SK-N-SH treated with all-trans-retinoic acid at 6 μM for 48 hours (cell line): ENCODE measurements around the gene ZFYVE1.
"Not testable (repeated sequence)": the region's sequence is repeated elsewhere in the genome, so short reads cannot be mapped to it uniquely, and the experiment has no call there.

Experiments used
- ATAC-seq: fragments of 200-7000 bp; cut with Tn5 transposase; 3 replicates; pipeline ENCODE4 v1.9.1; 2020; ENCODE audit warnings: mild to moderate bottlenecking, moderate library complexity
- ARNTL ChIP-seq: fragments of 450-650 bp; formaldehyde crosslinking; IDR thresholded peaks from 2 replicates; pipeline ENCODE4 v1.5.0; 2020; ENCODE audit warnings: low read depth, mild to moderate bottlenecking, moderate library complexity, borderline replicate concordance
- BACH2 ChIP-seq: fragments of 250-450 bp; sonication (Bioruptor Pico); IDR thresholded peaks from 2 replicates; pipeline ENCODE4 v1.9.0; 2021; ENCODE audit warnings: mild to moderate bottlenecking, borderline replicate concordance
- CREB5 ChIP-seq: fragments of 250-450 bp; sonication (Bioruptor Pico); IDR thresholded peaks from 2 replicates; pipeline ENCODE4 v1.5.1; 2020; ENCODE audit warnings: low read depth, mild to moderate bottlenecking, moderate library complexity
- ESRRG ChIP-seq: fragments of 250-450 bp; sonication (Bioruptor Pico); IDR thresholded peaks from 2 replicates; pipeline ENCODE4 v1.6.1; 2021; ENCODE audit warnings: mild to moderate bottlenecking
- GLIS3 ChIP-seq: fragments of 250-450 bp; sonication (Bioruptor Pico); IDR thresholded peaks from 2 replicates; pipeline ENCODE4 v1.5.0; 2020; ENCODE audit warnings: mild to moderate bottlenecking, moderate library complexity
- ISL1 ChIP-seq: fragments of 250-450 bp; sonication (Bioruptor Pico); IDR thresholded peaks from 2 replicates; pipeline ENCODE4 v2.1.2; 2022; ENCODE audit warnings: mild to moderate bottlenecking, moderate library complexity
- OSR1 ChIP-seq: fragments of 250-450 bp; sonication (Bioruptor Pico); IDR thresholded peaks from 2 replicates; pipeline ENCODE4 v1.8.0; 2022; ENCODE audit warnings: moderate library complexity, mild to moderate bottlenecking, inconsistent platforms
- POU6F1 ChIP-seq: fragments of 250-450 bp; sonication (Bioruptor Pico); IDR thresholded peaks from 2 replicates; pipeline ENCODE4 v1.8.0; 2021; ENCODE audit warnings: low read depth, mild to moderate bottlenecking, moderate library complexity, borderline replicate concordance
- RARB ChIP-seq: fragments of 250-450 bp; sonication (Bioruptor Pico); IDR thresholded peaks from 2 replicates; pipeline ENCODE4 v1.8.0; 2021; ENCODE audit warnings: mild to moderate bottlenecking, moderate library complexity
- SNAI2 ChIP-seq: fragments of 250-450 bp; sonication (Bioruptor Pico); IDR thresholded peaks from 2 replicates; pipeline ENCODE4 v1.5.0; 2020; ENCODE audit warnings: mild to moderate bottlenecking, moderate library complexity
- TOX ChIP-seq: fragments of 250-450 bp; sonication (Bioruptor Pico); IDR thresholded peaks from 2 replicates; pipeline ENCODE4 v1.8.0; 2021; ENCODE audit warnings: mild to moderate bottlenecking, moderate library complexity, borderline replicate concordance
- TSHZ2 ChIP-seq: fragments of 250-450 bp; sonication (Bioruptor Pico); IDR thresholded peaks from 2 replicates; pipeline ENCODE4 v1.5.0; 2020; ENCODE audit warnings: mild to moderate bottlenecking, moderate library complexity
- ZC3H10 ChIP-seq: fragments of 250-450 bp; sonication (Bioruptor Pico); IDR thresholded peaks from 2 replicates; pipeline ENCODE4 v1.5.1; 2021; ENCODE audit warnings: mild to moderate bottlenecking, moderate library complexity
- ZFP3 ChIP-seq: fragments of 250-450 bp; sonication (Bioruptor Pico); IDR thresholded peaks from 2 replicates; pipeline ENCODE4 v1.5.0; 2020; ENCODE audit warnings: mild to moderate bottlenecking, moderate library complexity
- ZFP30 ChIP-seq: fragments of 450-650 bp; formaldehyde crosslinking; IDR thresholded peaks from 2 replicates; pipeline ENCODE4 v1.5.0; 2022; ENCODE audit warnings: mild to moderate bottlenecking, moderate library complexity
- ZNF565 ChIP-seq: fragments of 450-650 bp; formaldehyde crosslinking; conservative IDR thresholded peaks from 2 replicates; pipeline ENCODE4 v1.5.0; 2020; ENCODE audit warnings: low read depth, mild to moderate bottlenecking, moderate library complexity
- ZNF70 ChIP-seq: fragments of 450-650 bp; formaldehyde crosslinking; IDR thresholded peaks from 2 replicates; pipeline ENCODE4 v1.5.0; 2020; ENCODE audit warnings: mild to moderate bottlenecking, moderate library complexity
- ZNF8 ChIP-seq: fragments of 450-650 bp; formaldehyde crosslinking; IDR thresholded peaks from 2 replicates; pipeline ENCODE4 v1.5.0; 2020; ENCODE audit warnings: mild to moderate bottlenecking, moderate library complexity
- TF ChIP-seq, protein P1 (sequence below): fragments of 250-450 bp; sonication (Bioruptor Pico); IDR thresholded peaks from 2 replicates; pipeline ENCODE4 v1.5.1; 2021; ENCODE audit warnings: mild to moderate bottlenecking, moderate library complexity

The ZFYVE1 gene

DNA sequence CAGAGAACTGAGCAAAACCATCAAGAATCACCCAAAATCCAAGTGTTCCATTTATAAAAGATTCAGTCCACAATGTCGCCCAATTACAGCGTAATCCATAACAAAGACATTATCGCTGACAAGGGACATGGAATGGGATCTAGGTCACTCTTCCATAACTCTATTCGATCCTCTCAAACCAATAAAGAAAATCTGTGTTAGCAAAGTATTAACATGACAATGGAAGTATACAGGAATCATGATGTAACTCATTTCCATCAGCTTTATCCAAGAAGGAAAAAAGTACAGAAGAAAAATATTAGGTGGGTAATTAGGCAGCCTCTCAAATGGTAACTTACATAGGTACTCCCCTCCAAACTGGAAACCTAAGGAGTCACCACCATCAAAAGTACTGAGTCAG is 4.9 kb downstream of the ZFYVE1 start:
- TF ChIP-seq ARNTL (no peak), ZFP3 (CRISPR knock-in tag) (no peak), ZNF70 (no peak), ISL1 (CRISPR knock-in tag) (no peak), TSHZ2 (CRISPR knock-in tag) (no peak), GLIS3 (CRISPR knock-in tag) (no peak), CREB5 (CRISPR knock-in tag) (no peak), ESRRG (CRISPR knock-in tag) (no peak), POU6F1 (CRISPR knock-in tag) (no peak), ZC3H10 (no peak), BACH2 (CRISPR knock-in tag) (no peak), ZNF565 (CRISPR knock-in tag) (no peak), RARB (CRISPR knock-in tag) (no peak), ZNF8 (no peak)
- ATAC-seq, result no peak

GRCh38 chr14:73016011-73016410 is 10.9 kb downstream of the ZFYVE1 start:
- not testable (repeated sequence) for ATAC-seq

DNA sequence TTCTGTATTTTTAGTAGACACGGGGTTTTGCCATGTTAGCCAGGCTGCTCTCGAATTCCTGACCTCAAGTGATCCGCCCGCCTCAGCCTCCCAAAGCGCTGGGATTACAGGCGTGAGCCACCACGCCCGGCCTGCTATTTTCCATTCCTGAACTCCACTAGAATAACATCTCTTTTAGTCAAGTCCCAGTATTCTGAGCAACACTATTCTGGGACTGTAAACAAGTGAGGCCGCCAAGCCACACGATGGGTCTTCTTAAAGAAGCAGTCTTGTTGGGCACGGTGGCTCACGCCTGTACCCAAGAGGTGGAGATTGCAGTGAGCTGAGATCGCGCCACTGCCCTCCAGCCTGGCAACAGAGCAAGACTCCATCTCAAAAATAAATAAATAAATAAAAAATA is 11.4 kb downstream of the ZFYVE1 start:
- not testable (repeated sequence) for ATAC-seq

GRCh38 chr14:73014105-73014504 is 12.8 kb downstream of the ZFYVE1 start:
- ATAC-seq, result no peak
- TF ChIP-seq ESRRG (CRISPR knock-in tag) (no peak), SNAI2 (CRISPR knock-in tag) (no peak), ZFP30 (no peak), TOX (CRISPR knock-in tag) (no peak), OSR1 (CRISPR knock-in tag) (no peak), POU6F1 (CRISPR knock-in tag) (no peak)
- TF ChIP-seq, protein P1, sequence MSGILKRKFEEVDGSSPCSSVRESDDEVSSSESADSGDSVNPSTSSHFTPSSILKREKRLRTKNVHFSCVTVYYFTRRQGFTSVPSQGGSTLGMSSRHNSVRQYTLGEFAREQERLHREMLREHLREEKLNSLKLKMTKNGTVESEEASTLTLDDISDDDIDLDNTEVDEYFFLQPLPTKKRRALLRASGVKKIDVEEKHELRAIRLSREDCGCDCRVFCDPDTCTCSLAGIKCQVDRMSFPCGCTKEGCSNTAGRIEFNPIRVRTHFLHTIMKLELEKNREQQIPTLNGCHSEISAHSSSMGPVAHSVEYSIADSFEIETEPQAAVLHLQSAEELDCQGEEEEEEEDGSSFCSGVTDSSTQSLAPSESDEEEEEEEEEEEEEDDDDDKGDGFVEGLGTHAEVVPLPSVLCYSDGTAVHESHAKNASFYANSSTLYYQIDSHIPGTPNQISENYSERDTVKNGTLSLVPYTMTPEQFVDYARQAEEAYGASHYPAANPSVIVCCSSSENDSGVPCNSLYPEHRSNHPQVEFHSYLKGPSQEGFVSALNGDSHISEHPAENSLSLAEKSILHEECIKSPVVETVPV (CRISPR knock-in tag), result no peak

DNA sequence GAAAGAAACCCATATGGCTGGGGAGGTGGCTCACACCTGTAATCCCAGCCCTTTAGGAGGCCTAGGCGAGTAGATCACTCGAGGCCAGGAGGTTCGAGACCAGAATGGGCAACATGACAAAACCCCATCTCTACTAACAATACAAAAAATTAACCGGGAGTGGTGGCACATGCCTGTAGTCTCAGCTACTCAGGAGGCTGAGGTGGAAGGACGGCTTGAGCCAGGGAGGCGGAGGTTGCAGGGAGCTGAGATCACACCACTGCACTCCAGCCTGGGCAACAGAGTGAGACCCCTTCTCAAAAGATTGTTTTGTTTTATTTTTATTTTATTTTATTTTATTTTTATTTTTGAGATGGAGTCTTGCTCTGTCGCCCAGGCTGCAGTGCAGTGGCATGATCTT is 15.7 kb downstream of the ZFYVE1 start:
- ATAC-seq, result not testable (repeated sequence)
